GM13976 (cell line): Measurements from ENCODE around the gene ELN.

Source experiments
- DNase-seq: peaks from one replicate; pipeline ENCODE4 v3.0.0; 2012; ENCODE audit warnings: low spot score
- in situ Hi-C: fragments of 300-500 bp; cut with MboI; formaldehyde crosslinking; loops from one replicate; pipeline ENCODE4 v1.12.0; 2022; ENCODE audit warnings: low sequenced_read_pairs, mixed read lengths, inconsistent platforms; ENCODE audit not compliant: unreplicated experiment
- TF ChIP-seq, protein P1 (sequence below): IDR thresholded peaks from 2 replicates; pipeline ENCODE4 v1.5.1; 2012; ENCODE audit warnings: borderline replicate concordance, mild to moderate bottlenecking; ENCODE audit not compliant: insufficient read depth; ENCODE audit errors: extremely low read depth, missing control alignments, control extremely low read depth

ELN gene

DNA sequence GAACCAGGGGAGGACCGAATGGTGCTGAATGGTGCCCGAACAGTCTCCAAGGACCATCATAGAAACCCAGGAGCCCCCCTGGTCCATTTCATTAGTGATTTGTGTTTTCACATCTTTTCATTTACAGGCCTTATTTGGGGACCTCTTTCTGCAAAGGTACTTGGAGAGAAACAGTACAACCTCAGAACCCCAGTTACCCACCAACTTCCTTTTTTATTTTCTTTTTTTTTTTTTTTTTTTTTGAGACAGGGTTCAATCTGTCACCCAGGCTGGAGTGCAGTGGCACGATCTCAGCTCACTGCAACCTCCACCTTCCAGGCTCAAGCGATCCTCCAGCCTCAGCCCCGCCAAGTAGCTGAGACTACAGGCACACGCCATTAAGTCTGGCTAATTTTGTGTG is 13.0 kb upstream of the ELN start:
- TF ChIP-seq, protein P1, sequence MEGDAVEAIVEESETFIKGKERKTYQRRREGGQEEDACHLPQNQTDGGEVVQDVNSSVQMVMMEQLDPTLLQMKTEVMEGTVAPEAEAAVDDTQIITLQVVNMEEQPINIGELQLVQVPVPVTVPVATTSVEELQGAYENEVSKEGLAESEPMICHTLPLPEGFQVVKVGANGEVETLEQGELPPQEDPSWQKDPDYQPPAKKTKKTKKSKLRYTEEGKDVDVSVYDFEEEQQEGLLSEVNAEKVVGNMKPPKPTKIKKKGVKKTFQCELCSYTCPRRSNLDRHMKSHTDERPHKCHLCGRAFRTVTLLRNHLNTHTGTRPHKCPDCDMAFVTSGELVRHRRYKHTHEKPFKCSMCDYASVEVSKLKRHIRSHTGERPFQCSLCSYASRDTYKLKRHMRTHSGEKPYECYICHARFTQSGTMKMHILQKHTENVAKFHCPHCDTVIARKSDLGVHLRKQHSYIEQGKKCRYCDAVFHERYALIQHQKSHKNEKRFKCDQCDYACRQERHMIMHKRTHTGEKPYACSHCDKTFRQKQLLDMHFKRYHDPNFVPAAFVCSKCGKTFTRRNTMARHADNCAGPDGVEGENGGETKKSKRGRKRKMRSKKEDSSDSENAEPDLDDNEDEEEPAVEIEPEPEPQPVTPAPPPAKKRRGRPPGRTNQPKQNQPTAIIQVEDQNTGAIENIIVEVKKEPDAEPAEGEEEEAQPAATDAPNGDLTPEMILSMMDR = no peak
- in situ Hi-C loops = no loop called here
- DNase-seq = no peak

DNA sequence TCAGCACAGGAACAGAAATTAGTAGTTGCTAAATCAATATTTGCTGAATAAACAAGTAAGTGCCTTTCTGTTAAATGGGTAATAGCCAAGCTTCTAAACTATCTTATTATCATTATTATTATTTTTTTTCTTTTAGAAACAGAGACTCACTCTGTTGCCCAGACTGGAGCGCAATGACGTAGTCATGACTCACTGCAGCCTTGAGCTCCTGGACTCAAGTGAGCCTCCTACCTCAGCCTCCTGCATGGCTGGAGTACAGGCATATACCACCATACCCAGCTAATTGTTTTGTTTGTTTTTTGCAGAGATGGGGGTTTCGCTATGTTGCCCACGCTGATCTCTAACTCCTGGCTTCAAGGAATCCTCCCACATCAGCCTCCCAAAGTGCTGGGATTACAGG is 12.3 kb upstream of the ELN start:
- in situ Hi-C loops = no loop called here
- DNase-seq = no peak
- TF ChIP-seq, protein P1 = no peak

- TF ChIP-seq, protein P1 = no peak
Measured at GRCh38 chr7:74017125-74017524, 10.8 kb upstream of the ELN start.

DNA sequence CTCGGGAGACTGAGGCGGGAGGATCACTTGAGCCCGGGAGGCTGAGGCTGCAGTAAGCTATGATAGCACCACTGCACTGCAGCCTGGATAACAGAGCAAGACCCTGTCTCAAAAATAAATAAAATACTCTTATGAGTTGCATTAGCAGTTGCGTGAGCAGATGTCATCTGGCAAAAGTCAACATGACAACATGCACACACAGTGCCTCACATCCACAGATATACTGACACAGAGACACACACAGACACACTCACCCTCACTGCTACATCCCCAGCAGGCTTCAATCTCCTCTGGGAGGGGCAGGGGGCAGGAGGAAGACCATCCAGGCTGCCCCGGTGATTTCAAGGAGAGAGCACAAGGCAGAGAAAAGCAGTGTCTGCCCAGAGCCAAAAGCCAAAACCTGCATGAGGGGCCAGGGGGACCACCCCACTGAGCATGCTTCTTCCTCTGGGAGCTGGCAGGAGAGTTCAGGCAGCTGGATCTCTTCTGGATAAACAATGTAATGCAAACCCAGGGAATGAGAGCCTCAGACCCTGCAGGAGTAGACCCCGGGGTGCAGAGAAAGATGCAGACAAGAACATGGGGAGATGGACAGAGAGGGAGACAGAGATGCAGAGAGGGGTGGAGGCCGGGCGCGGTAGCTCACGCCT is 9.6 kb upstream of the ELN start:
- DNase-seq = no peak
- in situ Hi-C loops = no loop called here
- TF ChIP-seq, protein P1 = no peak

More at GRCh38 chr7:74017125-74017524, 10.8 kb upstream of the ELN start:
- in situ Hi-C loops = no loop called here
- no peak for DNase-seq

DNA sequence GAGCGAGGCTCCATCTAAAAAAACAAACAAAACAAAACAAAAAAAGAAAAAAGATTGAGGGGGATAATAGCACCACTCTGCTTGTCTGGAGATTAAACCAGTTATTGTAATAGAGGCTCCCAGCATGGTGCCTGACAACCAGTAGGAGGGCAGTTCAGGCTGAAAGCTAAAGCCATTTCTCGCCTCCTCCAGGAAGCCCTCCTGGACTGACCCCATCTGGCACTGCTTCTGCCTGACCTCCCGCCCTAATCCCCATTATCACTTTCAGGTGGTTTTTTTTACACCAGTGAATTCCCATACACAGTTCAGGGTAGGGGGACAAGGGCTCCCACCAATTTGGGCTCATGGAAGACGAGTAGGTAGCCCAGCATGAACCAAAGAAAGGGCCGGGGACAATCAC is 8.8 kb upstream of the ELN start:
- in situ Hi-C loops = no loop called here
- no peak for DNase-seq
- TF ChIP-seq, protein P1 = no peak

DNA sequence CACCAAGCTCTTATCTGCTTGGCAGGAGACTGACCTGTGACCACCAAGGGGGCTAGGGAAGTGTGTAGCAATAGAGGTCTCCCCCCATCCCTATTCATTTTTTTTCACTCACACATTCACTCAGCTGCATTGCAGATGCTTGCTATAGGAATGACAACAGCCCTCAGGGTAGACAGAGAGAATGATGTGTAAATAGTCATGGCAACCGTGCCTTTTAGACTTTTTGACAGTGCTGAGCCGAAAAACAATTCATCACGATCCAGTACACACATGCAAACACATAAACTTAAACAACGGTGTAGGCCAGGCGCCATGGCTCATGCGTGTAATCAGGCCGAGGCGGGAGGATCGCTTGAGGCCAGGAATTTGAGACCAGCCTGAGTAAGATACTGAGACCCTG is 7.6 kb upstream of the ELN start:
- TF ChIP-seq, protein P1 = no peak
- in situ Hi-C loops = no loop called here
- no peak for DNase-seq

DNA sequence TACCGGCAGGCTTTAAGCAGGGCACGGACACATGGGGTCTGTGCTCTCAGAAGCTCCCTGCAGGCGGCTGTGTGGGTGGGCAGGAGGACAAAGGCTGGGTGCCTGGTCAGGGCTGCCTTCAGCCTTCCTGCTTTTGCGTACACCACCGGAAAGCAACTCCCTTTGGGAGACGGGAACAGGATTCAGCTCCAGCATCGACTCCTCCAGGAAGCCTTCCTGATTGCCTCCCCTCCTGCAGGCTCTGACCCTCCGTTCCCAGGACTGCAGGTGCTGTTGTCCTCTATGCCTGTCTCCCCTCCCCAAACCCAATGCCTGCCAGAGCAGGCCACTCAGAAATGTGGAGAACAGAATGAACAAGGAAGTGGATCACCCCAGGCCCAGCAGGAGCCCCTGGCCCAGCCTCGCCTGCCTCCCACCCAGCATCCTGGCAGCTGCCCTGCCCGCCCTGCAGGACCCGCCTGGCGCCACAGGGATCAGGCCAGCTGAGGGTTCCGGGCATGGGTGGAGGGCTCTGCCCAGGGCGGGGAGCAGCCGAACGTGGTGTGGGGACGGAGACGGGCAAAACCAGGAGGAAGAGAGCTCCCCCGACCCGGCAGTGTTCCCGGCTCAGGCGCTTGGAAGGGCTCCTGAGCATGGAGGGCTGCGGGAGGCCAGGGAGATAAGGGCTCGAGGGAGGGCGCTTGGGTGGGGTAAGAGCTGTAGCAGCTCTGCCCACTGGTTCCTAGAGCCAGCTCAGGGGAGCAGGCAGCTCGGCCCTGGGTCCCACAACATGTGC is 6.2 kb upstream of the ELN start:
- in situ Hi-C loops = no loop called here
- TF ChIP-seq, protein P1 = no peak
- no peak for DNase-seq
